Stomach (tissue), 4 donors: Measurements from ENCODE around the gene MET.
A peak's percentile ranks its signal among the peaks of the same experiment; 100 is the strongest.

ENCODE experiments used
- POLR2AphosphoS5 ChIP-seq, 3 donors: sonication (generic); formaldehyde crosslinking; IDR thresholded peaks; one replicate each; pipeline ENCODE4 v1.6.1; 2016; ENCODE audit warnings: antibody characterized with exemption in 3 of 3
- TF ChIP-seq, protein P1 (sequence below), 7 experiments: fragments of 450-650 bp in 4 of 7; fragments of 200-600 bp in 3 of 7; sonication (generic) in 3 of 7; IDR thresholded peaks; one replicate each; pipeline ENCODE4 v1.5.1; 2016 to 2019; ENCODE audit warnings: antibody characterized with exemption in 7 of 7, control low read depth in 2 of 7, mild to moderate bottlenecking in 1 of 7

DNA sequence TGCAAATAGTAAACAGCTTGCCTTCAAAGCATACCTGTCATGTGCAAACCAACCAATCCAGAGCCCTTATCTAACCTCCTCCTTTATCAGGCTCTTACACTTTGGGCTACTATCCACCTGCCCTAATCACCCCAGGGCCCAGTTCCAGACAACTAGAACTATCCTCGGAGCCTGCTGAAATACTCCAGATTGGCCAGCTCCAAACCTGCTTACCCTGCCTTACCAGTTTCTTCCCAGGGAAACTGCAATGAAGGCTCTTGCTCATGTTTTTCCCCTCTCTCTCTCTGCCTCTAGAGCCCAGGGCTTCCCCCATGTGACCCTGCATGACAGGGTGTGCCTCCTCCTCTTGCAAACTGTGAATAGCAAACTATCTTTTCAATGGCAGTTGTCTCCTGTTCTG, 109.0 kb downstream of the MET start:
- TF ChIP-seq, protein P1, sequence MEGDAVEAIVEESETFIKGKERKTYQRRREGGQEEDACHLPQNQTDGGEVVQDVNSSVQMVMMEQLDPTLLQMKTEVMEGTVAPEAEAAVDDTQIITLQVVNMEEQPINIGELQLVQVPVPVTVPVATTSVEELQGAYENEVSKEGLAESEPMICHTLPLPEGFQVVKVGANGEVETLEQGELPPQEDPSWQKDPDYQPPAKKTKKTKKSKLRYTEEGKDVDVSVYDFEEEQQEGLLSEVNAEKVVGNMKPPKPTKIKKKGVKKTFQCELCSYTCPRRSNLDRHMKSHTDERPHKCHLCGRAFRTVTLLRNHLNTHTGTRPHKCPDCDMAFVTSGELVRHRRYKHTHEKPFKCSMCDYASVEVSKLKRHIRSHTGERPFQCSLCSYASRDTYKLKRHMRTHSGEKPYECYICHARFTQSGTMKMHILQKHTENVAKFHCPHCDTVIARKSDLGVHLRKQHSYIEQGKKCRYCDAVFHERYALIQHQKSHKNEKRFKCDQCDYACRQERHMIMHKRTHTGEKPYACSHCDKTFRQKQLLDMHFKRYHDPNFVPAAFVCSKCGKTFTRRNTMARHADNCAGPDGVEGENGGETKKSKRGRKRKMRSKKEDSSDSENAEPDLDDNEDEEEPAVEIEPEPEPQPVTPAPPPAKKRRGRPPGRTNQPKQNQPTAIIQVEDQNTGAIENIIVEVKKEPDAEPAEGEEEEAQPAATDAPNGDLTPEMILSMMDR (IDR thresholded peaks at IDR 0.05) = no peak
- TF ChIP-seq POLR2AphosphoS5 (IDR thresholded peaks at IDR 0.05) = peak in 2 of 3 donors; percentile 47 to 69
